Suprapubic skin (tissue), 3 donors: ENCODE measurements around the gene TEAD1.

Source experiments
- CTCF ChIP-seq, 2 donors: fragments of 200-600 bp in 1 of 2; fragments of 450-650 bp in 1 of 2; sonication (generic) in 1 of 2; IDR thresholded peaks; one replicate each; pipeline ENCODE4 v1.5.1; 2016 to 2019; ENCODE audit warnings: antibody characterized with exemption in 2 of 2, mild to moderate bottlenecking in 1 of 2, moderate library complexity in 1 of 2
- POLR2AphosphoS5 ChIP-seq, 3 donors: sonication (generic); formaldehyde crosslinking; IDR thresholded peaks; one replicate each; pipeline ENCODE4 v1.6.1; 2017; ENCODE audit warnings: antibody characterized with exemption in 3 of 3

DNA sequence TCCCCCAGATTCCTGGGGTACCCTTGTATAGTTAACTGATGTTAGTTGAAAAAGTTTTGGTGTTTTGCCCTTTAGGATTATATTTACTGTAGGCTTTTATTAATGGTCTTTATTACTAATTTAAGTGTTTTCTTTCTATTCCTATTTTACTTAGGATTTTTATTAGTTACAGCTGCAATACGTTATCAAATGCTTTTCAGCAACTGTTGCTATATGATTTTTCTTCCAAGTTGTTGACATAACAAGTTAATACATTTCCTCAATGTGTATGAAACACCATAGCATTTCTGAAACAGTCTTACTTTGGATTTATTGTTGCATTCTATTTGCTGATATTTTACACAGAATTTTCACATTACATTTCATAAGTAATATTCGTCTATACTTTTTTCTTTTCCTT, 253.7 kb downstream of the TEAD1 start:
- TF ChIP-seq CTCF (IDR thresholded peaks at IDR 0.05) (no peak), POLR2AphosphoS5 (IDR thresholded peaks at IDR 0.05) (no peak)
